Vagina (tissue), 2 donors: Measurements from ENCODE around the gene TMEM100. TPM values are rescaled to one million over a fixed set of nuclear protein-coding genes. Genes with fewer than 3 reads are reported as not detected.

Experiments
- DNase-seq, 2 donors: peaks; one replicate each; pipeline ENCODE4 v3.0.0-alpha.2; 2017; ENCODE audit errors: extremely low spot score in 2 of 2
- H3K27ac ChIP-seq: fragments of 200-600 bp; sonication (generic); one replicate; pipeline ENCODE4 v1.5.1; 2019
- H3K27me3 ChIP-seq: fragments of 200-600 bp; sonication (generic); one replicate; pipeline ENCODE4 v1.5.1; 2019
- H3K36me3 ChIP-seq, 2 donors: fragments of 200-600 bp; sonication (generic); one replicate each; pipeline ENCODE4 v1.5.1; 2017 to 2019
- H3K4me1 ChIP-seq: fragments of 200-600 bp; sonication (generic); one replicate; pipeline ENCODE4 v1.5.1; 2019
- H3K4me3 ChIP-seq, 2 donors: fragments of 200-600 bp; sonication (generic); 1 replicate in 1 of 2; 2 replicates in 1 of 2; pipeline ENCODE4 v1.5.1; 2016 to 2019
- H3K9me3 ChIP-seq: fragments of 200-600 bp; sonication (generic); one replicate; pipeline ENCODE4 v1.5.1; 2019
- POLR2A ChIP-seq, 2 donors: fragments of 450-650 bp; IDR thresholded peaks; one replicate each; pipeline ENCODE4 v1.6.1; 2017; ENCODE audit warnings: antibody characterized with exemption in 2 of 2, mild to moderate bottlenecking in 2 of 2, moderate library complexity in 2 of 2
- POLR2AphosphoS5 ChIP-seq, 2 donors: sonication (generic); formaldehyde crosslinking; IDR thresholded peaks; one replicate each; pipeline ENCODE4 v1.9.0; 2017; ENCODE audit warnings: antibody characterized with exemption in 2 of 2, mild to moderate bottlenecking in 2 of 2, low read depth in 1 of 2; ENCODE audit not compliant: insufficient read depth in 1 of 2
- intact Hi-C: fragments of 100-400 bp; cut with DNase I; formaldehyde crosslinking; loops from one replicate; pipeline ENCODE4 v1.15.1; 2023
- total RNA-seq: library from RNA; depleted of rRNA; stranded (reverse); fragments of >200 nt; gene quantifications from one replicate; pipeline ENCODE4 v1.2.3, GENCODE V29; 2016
- TF ChIP-seq, protein P1 (sequence below), 3 experiments: fragments of 450-650 bp in 2 of 3; fragments of 200-600 bp in 1 of 3; sonication (generic) in 1 of 3; IDR thresholded peaks; one replicate each; pipeline ENCODE4 v1.5.1; 2017 to 2019; ENCODE audit warnings: antibody characterized with exemption in 3 of 3, mild to moderate bottlenecking in 2 of 3, moderate library complexity in 2 of 3

Gene TMEM100
- total RNA-seq, 1 donor from 2014 or later: 20.6 TPM

DNA sequence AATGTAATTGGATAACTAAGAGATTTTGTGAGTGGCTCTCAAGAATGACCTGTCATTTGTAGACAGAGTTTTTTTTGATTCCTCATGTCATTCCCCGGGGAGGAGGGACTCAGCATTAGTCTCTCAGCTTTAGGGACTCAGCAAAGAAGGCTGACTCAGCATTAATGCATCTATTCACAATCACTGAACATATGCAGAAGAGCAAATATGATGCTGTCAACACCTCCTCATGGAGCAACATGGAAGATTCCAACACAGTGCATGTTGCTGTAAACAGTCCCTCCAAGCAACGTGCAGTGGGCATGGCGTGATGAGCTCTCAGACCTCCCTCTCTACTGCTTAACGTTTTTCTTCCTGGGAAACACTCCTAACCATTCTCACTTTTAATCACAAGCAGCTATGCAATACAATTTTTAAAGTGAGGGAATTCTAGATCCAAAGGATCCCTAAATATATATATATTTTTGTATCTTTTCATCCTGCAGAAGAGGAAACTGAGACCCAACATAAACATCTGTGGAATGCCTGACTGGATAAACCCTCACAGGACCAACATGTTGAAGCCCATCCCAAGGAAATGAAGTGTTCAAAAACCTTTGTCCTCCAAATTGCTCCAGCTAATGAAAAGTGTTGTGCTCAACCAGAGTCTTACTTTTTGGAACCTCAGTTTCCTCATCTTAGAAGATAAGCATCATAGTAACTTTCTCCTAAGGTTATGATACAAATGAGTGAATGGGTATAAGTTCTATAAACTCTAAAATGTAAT, 38.9 kb downstream of the TMEM100 start:
- Histone ChIP-seq H3K4me3 (no peak overlapping the region), H3K9me3 (no peaks in the 10 kb centered on the region), H3K27ac (no peak overlapping the region), H3K36me3 (no peaks in the 10 kb centered on the region), H3K4me1 (no peaks in the 10 kb centered on the region), H3K27me3 (no peaks in the 10 kb centered on the region)
- intact Hi-C loops: no loop called here
- DNase-seq: no peak
- TF ChIP-seq POLR2A (IDR thresholded peaks at IDR 0.05) (no peak), POLR2AphosphoS5 (IDR thresholded peaks at IDR 0.05; ENCODE audit: insufficient read depth in 1 of 2, low read depth in 1 of 2) (no peak)
- TF ChIP-seq, protein P1, sequence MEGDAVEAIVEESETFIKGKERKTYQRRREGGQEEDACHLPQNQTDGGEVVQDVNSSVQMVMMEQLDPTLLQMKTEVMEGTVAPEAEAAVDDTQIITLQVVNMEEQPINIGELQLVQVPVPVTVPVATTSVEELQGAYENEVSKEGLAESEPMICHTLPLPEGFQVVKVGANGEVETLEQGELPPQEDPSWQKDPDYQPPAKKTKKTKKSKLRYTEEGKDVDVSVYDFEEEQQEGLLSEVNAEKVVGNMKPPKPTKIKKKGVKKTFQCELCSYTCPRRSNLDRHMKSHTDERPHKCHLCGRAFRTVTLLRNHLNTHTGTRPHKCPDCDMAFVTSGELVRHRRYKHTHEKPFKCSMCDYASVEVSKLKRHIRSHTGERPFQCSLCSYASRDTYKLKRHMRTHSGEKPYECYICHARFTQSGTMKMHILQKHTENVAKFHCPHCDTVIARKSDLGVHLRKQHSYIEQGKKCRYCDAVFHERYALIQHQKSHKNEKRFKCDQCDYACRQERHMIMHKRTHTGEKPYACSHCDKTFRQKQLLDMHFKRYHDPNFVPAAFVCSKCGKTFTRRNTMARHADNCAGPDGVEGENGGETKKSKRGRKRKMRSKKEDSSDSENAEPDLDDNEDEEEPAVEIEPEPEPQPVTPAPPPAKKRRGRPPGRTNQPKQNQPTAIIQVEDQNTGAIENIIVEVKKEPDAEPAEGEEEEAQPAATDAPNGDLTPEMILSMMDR (IDR thresholded peaks at IDR 0.05): no peak

DNA sequence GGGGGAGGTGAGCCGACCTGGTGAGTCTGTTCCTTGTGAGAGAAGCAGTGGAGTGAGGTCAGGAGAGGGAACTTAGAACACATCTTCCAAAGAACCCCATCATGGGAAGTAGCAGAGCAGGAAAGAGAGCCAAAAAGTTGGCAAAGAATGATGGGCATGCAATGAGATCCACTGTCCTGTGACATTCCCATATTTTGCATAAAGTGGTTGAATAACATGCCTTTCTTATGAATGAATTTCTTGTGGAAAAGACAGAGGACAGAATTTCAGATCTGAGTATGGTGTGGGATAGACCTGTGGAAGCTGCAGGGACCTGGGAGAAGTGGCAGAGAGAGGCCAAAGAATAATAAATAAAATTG, 41.3 kb downstream of the TMEM100 start:
- Histone ChIP-seq H3K27me3 (no peaks in the 10 kb centered on the region), H3K4me3 (no peak overlapping the region), H3K4me1 (no peaks in the 10 kb centered on the region), H3K36me3 (no peaks in the 10 kb centered on the region), H3K9me3 (no peaks in the 10 kb centered on the region), H3K27ac (no peak overlapping the region)
- DNase-seq: no peak
- no peak for TF ChIP-seq POLR2AphosphoS5 (IDR thresholded peaks at IDR 0.05; ENCODE audit: insufficient read depth in 1 of 2, low read depth in 1 of 2)
- TF ChIP-seq, protein P1 (IDR thresholded peaks at IDR 0.05): no peak
- no peak for TF ChIP-seq POLR2A (IDR thresholded peaks at IDR 0.05)
- intact Hi-C loops: no loop called here

DNA sequence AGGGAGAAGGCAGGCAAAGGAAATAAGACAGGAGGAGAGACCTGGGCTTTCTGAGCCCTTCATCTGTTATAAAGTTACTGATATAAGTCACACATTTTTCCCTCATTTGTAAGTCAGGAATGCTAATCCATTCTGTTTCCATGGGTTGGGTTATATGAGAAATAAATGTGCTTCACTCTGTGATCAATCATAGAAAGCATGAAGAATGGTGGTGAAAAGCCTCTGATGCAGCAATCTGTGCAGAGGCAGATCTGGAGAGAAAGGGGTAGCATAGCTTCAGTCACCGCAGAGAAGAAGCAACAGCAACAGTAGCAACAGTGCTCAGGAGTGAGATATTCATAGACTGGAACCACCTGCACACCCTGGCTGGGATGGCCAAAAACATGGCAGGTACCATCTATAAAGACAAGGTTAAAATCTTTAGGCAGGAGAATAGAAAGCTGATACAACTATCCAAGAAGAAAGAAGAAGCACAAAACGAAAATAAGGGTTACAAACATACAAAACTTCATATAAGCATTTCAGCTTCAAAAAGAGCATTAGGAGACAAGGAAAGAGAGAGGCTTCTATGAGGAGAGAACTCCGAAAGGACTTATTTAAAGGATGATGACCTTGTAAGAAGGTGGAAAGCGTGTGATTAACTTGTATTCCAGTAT, 41.9 kb downstream of the TMEM100 start:
- no peak for DNase-seq
- intact Hi-C loops: no loop called here
- Histone ChIP-seq H3K4me1 (no peaks in the 10 kb centered on the region), H3K9me3 (no peaks in the 10 kb centered on the region), H3K27me3 (no peaks in the 10 kb centered on the region), H3K27ac (no peak overlapping the region), H3K36me3 (no peaks in the 10 kb centered on the region), H3K4me3 (no peak overlapping the region)
- TF ChIP-seq POLR2AphosphoS5 (IDR thresholded peaks at IDR 0.05; ENCODE audit: insufficient read depth in 1 of 2, low read depth in 1 of 2) (no peak), POLR2A (IDR thresholded peaks at IDR 0.05) (no peak)
- TF ChIP-seq, protein P1 (IDR thresholded peaks at IDR 0.05): no peak

DNA sequence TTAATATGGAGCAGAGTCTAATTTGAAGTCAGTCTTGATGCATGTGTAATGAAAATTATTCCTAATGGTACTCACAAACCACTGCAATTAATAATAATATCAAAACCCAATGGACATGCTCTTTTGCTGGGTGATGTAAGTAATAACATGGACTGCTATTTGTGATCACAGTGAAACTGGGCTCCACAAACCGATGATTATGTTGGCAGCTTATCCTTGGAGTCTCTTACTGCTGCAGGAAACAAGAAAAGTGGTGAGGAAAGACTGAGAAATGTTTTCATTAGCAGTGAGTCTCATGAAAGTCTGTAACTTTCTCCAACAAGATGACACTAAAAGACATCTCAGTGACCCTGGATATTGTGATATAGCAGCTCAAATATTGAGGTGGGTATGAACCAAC, 45.2 kb downstream of the TMEM100 start:
- peaks cover 9% of the 10 kb centered on the region for H3K4me1 ChIP-seq
- H3K36me3 ChIP-seq: no peaks in the 10 kb centered on the region
- DNase-seq: no peak
- no peak for TF ChIP-seq POLR2A (IDR thresholded peaks at IDR 0.05)
- TF ChIP-seq, protein P1 (IDR thresholded peaks at IDR 0.05): no peak
- intact Hi-C loops: no loop called here
- H3K9me3 ChIP-seq: no peaks in the 10 kb centered on the region
- peak overlapping the region; percentile 7 for H3K27ac ChIP-seq
- H3K27me3 ChIP-seq: no peaks in the 10 kb centered on the region
- no peak overlapping the region for H3K4me3 ChIP-seq

DNA sequence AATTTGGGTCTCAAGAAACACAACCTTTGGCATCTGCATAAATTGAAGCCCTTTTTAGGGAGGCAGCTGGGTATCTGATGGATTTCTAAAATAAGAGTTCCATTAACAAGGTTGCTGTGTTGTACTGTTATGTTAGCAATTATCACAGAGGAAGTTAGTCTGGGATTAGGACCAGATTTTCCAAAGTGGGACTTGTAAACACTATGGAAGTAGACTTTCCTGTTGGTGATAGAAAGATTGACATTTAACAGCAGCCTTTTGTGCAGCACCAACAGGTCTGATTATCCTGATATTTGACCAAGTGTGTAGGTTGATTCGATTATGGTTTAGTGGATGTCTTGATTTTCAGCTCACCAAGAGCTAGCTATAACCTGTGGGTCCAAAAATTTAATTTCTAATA, 46.4 kb downstream of the TMEM100 start:
- DNase-seq: no peak
- Histone ChIP-seq H3K27me3 (no peaks in the 10 kb centered on the region), H3K4me3 (no peak overlapping the region), H3K9me3 (no peaks in the 10 kb centered on the region), H3K4me1 (peaks cover 15% of the 10 kb centered on the region), H3K27ac (peak overlapping the region; percentile 7), H3K36me3 (no peaks in the 10 kb centered on the region)
- intact Hi-C loops: no loop called here
- TF ChIP-seq, protein P1 (IDR thresholded peaks at IDR 0.05): no peak
- TF ChIP-seq POLR2A (IDR thresholded peaks at IDR 0.05): no peak
- TF ChIP-seq POLR2AphosphoS5 (IDR thresholded peaks at IDR 0.05; ENCODE audit: insufficient read depth in 1 of 2, low read depth in 1 of 2): no peak
